GM18870 (cell line): ENCODE data around the gene RNU1-3.
"Not testable (repeated sequence)": the region's sequence is repeated elsewhere in the genome, so short reads cannot be mapped to it uniquely, and the experiment has no call there.

ENCODE experiments used
- ATAC-seq: cut with Tn5 transposase; IDR thresholded peaks from one replicate; pipeline ENCODE4 v1.9.1; 2021; ENCODE audit warnings: moderate library complexity; ENCODE audit not compliant: unreplicated experiment

Gene RNU1-3

GRCh38 chr1:16696507-16697150 lies 29.9 kb upstream of the RNU1-3 start:
- ATAC-seq: not testable (repeated sequence)

GRCh38 chr1:16694308-16694702 lies 27.6 kb upstream of the RNU1-3 start:
- ATAC-seq: not testable (repeated sequence)

- ATAC-seq: not testable (repeated sequence)
Measured at GRCh38 chr1:16693449-16694307, 26.9 kb upstream of the RNU1-3 start.

GRCh38 chr1:16692717-16693448 lies 26.1 kb upstream of the RNU1-3 start:
- ATAC-seq: not testable (repeated sequence)

GRCh38 chr1:16692283-16692682 lies 25.5 kb upstream of the RNU1-3 start:
- ATAC-seq: not testable (repeated sequence)

GRCh38 chr1:16690971-16691682 lies 24.4 kb upstream of the RNU1-3 start:
- ATAC-seq: not testable (repeated sequence)

GRCh38 chr1:16687132-16687800 lies 20.5 kb upstream of the RNU1-3 start:
- not testable (repeated sequence) for ATAC-seq

- ATAC-seq: not testable (repeated sequence)
Measured at GRCh38 chr1:16685445-16686371, 19.0 kb upstream of the RNU1-3 start.

- peak; percentile 74 for ATAC-seq
Measured at GRCh38 chr1:16684738-16685337, 18.1 kb upstream of the RNU1-3 start.

- ATAC-seq: not testable (repeated sequence)
Measured at GRCh38 chr1:16684152-16684551, 17.4 kb upstream of the RNU1-3 start.

GRCh38 chr1:16682803-16683202 lies 16.1 kb upstream of the RNU1-3 start:
- ATAC-seq: not testable (repeated sequence)

- not testable (repeated sequence) for ATAC-seq
Measured at GRCh38 chr1:16680366-16680765, 13.6 kb upstream of the RNU1-3 start.

- ATAC-seq: no peak
Measured at GRCh38 chr1:16677552-16678431, 11.0 kb upstream of the RNU1-3 start.

GRCh38 chr1:16676661-16677523 lies 10.1 kb upstream of the RNU1-3 start:
- ATAC-seq: not testable (repeated sequence)

GRCh38 chr1:16675118-16675510 lies 8.4 kb upstream of the RNU1-3 start:
- ATAC-seq: not testable (repeated sequence)

- ATAC-seq: not testable (repeated sequence)
Measured at GRCh38 chr1:16673976-16674375, 7.2 kb upstream of the RNU1-3 start.

- ATAC-seq: not testable (repeated sequence)
Measured at GRCh38 chr1:16665836-16666235, 912 bp downstream of the RNU1-3 start.
